Ectodermal cell (in vitro differentiated cells): Measurements from ENCODE around the gene LONP2.

Experiments used
- H3K27ac ChIP-seq: 2 replicates; pipeline ENCODE4 v1.7.0; 2013; ENCODE audit warnings: mild to moderate bottlenecking, low read depth, low read length; ENCODE audit not compliant: insufficient read depth, poor library complexity, severe bottlenecking
- H3K27me3 ChIP-seq: 2 replicates; pipeline ENCODE4 v1.7.0; 2013; ENCODE audit warnings: mild to moderate bottlenecking, low read length; ENCODE audit not compliant: insufficient read depth, control insufficient read depth, poor library complexity, severe bottlenecking
- H3K36me3 ChIP-seq: one replicate; pipeline ENCODE4 v1.7.0; 2013; ENCODE audit warnings: low read length; ENCODE audit not compliant: control insufficient read depth, insufficient read depth
- H3K4me1 ChIP-seq: one replicate; pipeline ENCODE4 v1.7.0; 2013; ENCODE audit warnings: low read length; ENCODE audit not compliant: control insufficient read depth, insufficient read depth
- H3K4me3 ChIP-seq: 2 replicates; pipeline ENCODE4 v1.7.0; 2013; ENCODE audit warnings: low read depth, low read length, control low read depth; ENCODE audit not compliant: insufficient read depth
- H3K9me3 ChIP-seq: 2 replicates; pipeline ENCODE4 v1.7.0; 2013; ENCODE audit warnings: mild to moderate bottlenecking, low read length, moderate library complexity; ENCODE audit not compliant: control insufficient read depth
- WGBS, 2 experiments: methylation state at CpG; one replicate each; pipeline ENCODE4 v1.1.7; 2013; ENCODE audit warnings: missing lambda C conversion rate in 2 of 2; 5-methylcytosine and 5-hydroxymethylcytosine counted together

Gene LONP2

DNA sequence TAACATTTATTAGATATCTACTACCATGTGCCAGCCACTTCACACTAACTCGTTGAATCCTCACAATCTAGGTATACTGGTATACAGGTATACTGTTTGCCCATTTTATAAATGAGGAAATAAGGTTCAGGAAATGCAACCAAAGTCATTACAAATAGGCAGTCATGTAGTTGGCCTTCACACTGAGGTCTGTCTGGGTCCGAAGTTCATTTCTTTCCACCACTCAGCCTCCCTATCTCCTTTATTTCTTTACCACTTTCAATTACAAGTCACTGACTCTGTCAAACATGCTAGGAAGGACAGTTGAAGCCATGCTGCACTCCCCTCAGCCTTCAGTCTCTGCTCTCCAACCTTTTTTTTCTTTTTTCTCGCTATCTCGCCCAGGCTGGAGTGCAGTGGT, 161.8 kb downstream of the LONP2 start:
- Histone ChIP-seq H3K36me3 (no peaks in the 10 kb centered on the region), H3K4me1 (no peaks in the 10 kb centered on the region), H3K4me3 (no peak overlapping the region), H3K9me3 (no peaks in the 10 kb centered on the region), H3K27me3 (no peaks in the 10 kb centered on the region), H3K27ac (no peak overlapping the region)
- WGBS, 2 experiments: 88 to 90% methylated on average over 4 of the region's 4 CpGs
